GM12864 (cell line): Measurements from ENCODE around the gene BAHCC1.

Source experiments
- DNase-seq: peaks from one replicate; pipeline ENCODE4 v3.0.0-alpha.2; 2011; ENCODE audit warnings: low read depth
- H3K4me3 ChIP-seq: 2 replicates; pipeline ENCODE4 v1.5.1; 2011; ENCODE audit warnings: mild to moderate bottlenecking, low read depth, low read length, control low read depth
- TF ChIP-seq, protein P1 (sequence below): IDR thresholded peaks from 2 replicates; pipeline ENCODE4 v1.5.1; 2011; ENCODE audit warnings: low read depth, mild to moderate bottlenecking, moderate library complexity, low read length, control low read depth, inconsistent platforms; ENCODE audit errors: missing control alignments

Gene BAHCC1

GRCh38 chr17:81384929-81385319, 10.3 kb upstream of the BAHCC1 start:
- H3K4me3 ChIP-seq = no peak overlapping the region
- no peak for DNase-seq
- TF ChIP-seq, protein P1, sequence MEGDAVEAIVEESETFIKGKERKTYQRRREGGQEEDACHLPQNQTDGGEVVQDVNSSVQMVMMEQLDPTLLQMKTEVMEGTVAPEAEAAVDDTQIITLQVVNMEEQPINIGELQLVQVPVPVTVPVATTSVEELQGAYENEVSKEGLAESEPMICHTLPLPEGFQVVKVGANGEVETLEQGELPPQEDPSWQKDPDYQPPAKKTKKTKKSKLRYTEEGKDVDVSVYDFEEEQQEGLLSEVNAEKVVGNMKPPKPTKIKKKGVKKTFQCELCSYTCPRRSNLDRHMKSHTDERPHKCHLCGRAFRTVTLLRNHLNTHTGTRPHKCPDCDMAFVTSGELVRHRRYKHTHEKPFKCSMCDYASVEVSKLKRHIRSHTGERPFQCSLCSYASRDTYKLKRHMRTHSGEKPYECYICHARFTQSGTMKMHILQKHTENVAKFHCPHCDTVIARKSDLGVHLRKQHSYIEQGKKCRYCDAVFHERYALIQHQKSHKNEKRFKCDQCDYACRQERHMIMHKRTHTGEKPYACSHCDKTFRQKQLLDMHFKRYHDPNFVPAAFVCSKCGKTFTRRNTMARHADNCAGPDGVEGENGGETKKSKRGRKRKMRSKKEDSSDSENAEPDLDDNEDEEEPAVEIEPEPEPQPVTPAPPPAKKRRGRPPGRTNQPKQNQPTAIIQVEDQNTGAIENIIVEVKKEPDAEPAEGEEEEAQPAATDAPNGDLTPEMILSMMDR = no peak

DNA sequence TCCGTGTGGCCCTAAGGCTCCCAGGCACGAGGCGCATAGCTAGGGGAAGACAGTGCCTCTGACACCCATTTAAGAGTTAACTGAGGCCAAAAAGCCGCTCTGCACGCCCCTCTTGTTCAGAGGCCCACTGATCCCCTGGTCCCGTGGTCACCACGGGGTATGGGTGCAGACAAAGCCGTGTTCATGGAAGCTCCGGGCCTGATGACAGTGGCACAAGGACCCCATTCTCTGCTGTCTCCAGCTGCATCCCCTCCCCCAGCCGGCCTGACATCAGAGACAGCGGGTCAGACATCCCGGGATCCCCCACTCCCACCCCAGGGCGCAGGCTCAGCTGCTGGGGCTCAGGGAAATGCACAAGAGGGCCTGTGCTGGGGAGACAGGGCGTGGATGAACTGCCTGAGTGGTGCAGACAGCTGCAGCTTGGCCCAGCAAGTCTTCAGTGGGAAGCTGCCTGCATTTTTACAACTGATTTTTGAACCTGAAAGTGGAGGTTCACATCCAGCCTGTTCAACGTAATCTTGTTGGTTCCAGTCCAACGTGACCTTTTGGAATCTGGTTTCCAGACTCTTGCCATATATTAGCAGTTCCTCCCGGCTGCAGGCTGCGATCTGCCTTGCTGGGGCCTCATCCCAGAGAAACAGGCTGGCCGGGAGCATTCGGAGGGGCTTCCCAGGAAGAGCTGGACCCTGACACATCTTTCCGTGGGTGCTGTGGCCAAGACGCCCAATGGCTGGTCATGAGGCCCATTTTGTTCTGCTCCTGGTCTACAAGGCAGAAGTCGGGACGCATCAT, 9.7 kb upstream of the BAHCC1 start:
- H3K4me3 ChIP-seq = no peak overlapping the region
- TF ChIP-seq, protein P1 = no peak
- DNase-seq = no peak

- DNase-seq = no peak
- TF ChIP-seq, protein P1 = no peak
- H3K4me3 ChIP-seq = no peak overlapping the region
Observed at GRCh38 chr17:81386141-81386645, 9.1 kb upstream of the BAHCC1 start.

DNA sequence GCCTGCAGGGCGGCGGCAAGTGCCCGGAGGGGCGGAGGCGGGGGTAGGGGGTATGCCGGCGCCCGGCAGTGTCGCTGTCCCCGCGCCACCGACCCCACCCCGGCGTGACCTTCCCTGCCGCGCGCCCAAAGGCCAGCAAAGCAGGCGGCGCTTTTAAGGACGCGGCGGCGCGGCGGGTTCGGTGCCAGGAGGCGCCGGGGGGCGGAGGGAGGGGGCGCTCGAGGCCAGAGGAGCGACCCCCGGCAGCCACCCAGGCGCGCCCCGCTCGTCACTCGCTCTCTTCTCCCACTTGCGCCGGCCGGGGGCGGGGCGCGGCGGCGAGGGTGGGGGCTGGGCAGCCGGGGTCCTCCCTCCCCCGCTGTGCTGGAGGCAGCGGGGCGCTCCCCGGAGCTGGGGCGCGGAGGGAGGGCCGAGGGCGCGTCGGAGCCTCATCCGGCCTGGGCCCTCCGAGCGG, 8.6 kb upstream of the BAHCC1 start:
- H3K4me3 ChIP-seq = peak overlapping the region; percentile 50
- TF ChIP-seq, protein P1 = no peak
- no peak for DNase-seq

DNA sequence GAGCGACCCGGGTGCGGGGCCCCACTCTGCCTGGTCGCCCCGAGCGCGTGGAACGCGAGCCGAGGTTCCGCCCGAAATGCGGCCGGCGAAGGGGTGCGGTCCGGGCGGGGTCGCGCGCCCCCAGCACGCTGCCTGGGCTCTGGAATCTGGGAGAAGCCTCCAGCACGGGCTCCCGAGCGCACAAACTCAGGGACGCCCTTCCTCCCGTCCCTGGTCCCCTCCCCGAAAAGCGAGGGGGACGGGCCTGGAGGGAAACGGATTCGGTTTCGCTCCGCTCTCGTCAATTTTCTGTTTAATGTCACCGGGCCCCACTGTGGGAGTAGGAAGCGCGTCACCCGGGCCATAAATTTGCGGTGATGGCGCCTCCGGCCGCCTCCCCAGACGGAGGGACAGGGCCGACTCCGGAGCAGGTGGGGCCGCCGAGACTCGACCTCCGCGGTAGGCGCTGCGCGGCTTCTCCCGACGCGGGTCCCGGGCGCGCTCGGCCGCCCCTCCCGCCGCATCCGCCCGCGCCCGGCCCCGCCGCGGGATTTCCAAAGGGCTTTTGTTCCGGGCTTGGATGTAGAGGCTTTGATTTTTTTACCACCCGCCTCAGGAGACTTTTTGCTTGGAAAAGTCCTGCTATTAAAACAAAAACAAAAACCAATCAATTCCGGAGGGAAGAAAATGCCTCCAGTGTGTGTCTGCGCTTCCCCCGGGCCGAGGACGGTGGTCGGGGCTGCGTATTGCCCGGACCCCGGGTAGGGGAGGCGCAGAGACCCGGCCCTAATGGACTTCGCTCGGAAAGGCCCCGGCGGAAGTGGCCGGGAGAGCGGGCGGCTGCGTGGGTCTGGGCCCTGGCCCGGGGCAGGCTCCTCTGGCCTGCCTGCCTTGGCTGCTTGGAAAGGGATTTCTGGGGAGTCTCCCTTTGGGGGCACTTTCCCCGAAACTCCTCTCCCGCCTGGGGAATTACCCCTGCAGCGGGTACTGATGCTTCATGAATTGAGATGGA, 7.9 kb upstream of the BAHCC1 start:
- TF ChIP-seq, protein P1 = no peak
- DNase-seq = no peak
- H3K4me3 ChIP-seq = peak overlapping the region; percentile 50

DNA sequence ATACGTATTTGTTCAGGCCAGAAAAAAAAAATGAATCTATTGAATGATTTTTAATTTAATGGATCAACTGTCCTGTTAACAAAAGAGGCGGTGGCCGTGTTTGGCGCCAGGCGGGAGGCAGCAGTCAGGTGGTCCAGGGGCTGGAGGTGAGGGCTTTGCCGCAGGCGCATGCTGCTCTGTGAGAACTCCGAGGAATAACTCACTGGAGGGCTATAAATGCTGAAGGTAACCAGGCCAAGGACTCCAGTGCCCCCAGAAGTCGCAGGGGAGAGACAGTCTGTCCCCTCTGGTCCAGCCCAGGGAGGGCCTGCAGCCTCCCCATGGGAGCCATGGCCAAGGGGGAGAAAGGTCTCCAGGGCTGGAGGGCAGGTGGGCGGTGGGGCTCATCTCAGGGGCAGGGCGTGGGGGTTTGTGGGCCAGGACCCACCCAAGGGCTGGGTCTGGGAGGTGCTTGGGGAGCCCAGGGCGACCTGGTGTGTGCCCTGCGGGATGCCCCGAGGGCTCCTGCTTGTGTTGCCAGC, 7.1 kb upstream of the BAHCC1 start:
- no peak for DNase-seq
- H3K4me3 ChIP-seq = no peak overlapping the region
- TF ChIP-seq, protein P1 = no peak
